GM21825 (cell line): ENCODE data around the gene ANKRD39.

ENCODE experiments used
- ATAC-seq: cut with Tn5 transposase; IDR thresholded peaks from one replicate; pipeline ENCODE4 v1.9.1; 2021; ENCODE audit warnings: mild to moderate bottlenecking, moderate library complexity; ENCODE audit not compliant: unreplicated experiment

Gene ANKRD39

DNA sequence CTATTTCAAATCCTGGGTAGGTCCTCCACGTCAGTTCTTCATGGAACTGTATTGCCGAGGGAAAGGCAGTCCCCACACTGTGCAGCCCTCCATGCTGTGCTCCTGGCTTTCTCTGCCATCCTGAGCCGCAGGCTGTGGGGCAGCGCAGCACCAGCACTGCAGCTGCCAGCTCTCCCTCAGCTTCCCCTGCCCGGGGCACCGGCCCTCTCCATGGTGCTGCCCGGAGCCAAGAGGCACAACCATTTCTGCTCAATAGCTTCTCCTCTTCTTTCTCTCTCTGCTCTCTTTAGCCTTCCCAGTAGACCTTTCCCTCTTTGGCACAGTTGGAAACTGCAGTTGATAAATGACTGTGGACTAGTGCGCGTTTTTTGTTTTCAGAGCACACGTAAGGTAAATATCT lies 26.1 kb downstream of the ANKRD39 start:
- no peak for ATAC-seq

DNA sequence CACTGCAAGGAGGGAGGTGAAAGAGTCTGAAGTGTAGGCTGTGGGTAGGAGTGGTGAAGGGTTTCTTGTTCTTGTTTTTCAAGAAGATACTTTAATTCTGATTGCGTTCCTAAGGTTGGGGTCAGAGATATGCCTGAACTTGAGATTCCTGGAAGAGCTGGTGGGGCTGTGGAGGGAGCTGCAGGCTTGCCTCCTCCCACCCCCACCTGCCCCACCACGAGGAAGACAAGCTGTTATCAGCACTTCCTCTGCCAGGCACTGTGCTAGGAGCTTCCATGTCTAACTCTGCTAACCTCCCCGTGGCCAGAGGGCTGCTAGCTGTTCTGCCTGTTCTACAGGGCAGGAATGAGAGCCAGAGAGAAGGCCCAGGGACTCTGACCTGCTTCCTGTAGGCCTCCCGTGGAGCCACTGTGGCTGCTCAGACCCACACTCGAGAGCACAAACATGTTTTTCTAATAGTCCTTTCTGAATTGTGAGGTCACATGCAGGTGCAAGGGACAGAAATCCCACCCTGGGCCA lies 27.7 kb downstream of the ANKRD39 start:
- no peak for ATAC-seq

DNA sequence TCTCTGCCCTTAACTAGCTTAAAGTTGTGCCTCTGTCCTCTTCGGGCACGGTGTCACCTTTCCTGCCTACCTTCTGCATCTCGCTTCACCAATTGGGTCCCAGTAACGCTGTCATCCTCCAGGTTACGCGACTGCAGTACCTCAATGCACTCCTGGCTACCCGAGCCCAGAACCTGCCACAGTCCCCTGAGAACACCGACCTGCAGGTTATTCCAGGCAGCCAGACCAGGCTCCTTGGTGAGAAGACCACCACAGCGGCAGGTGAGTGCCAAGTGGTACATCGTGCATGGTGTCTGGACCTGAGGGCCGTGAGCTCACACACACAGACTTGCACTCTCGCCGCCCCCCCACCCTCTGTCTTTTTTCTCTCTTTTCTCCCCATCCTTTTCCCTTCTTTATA lies 28.9 kb downstream of the ANKRD39 start:
- ATAC-seq: no peak

GRCh38 chr2:96828436-96828835 lies 29.4 kb downstream of the ANKRD39 start:
- ATAC-seq: no peak

GRCh38 chr2:96826546-96827278 lies 31.1 kb downstream of the ANKRD39 start:
- no peak for ATAC-seq

GRCh38 chr2:96825057-96825456 lies 32.8 kb downstream of the ANKRD39 start:
- no peak for ATAC-seq

DNA sequence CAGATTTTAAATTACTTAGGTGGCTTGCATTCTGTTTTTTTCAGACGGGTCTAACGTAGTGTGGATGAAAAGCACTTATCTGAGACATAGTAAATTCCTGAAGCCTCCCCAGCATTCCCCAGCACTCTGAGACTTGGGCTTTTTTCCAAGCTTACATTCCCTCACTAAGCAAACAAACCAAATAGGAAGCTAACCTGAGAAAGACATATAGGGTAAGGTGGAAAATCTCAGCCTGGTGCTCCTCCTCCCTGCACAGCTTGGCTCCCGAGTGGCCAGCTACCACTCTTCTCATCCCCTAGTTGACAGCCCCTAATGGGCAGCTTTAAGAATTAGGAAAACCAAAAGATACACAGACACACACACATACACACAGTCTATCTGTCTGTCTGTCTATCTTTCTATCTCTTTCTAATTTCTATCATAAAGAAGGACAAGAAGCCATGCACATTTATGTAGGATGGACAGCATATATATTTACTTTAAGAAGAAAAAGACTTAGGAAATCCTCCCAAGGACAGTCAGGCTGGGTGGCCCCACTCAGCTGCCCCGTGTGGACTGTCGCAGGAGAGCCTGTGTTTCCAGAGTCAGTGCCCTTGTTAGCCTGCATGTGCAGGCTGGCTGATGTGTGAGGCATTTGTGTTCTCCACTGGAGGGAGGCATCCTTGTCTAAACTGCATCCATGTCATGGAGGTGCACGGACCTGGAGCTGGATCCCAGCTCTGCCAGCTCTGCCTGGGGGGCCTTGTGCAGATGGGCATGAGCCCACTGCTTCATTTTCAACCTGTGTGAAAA lies 33.5 kb downstream of the ANKRD39 start:
- ATAC-seq: no peak

- ATAC-seq: no peak
These were observed 34.6 kb downstream of the ANKRD39 start for GRCh38 chr2:96823198-96823597.

DNA sequence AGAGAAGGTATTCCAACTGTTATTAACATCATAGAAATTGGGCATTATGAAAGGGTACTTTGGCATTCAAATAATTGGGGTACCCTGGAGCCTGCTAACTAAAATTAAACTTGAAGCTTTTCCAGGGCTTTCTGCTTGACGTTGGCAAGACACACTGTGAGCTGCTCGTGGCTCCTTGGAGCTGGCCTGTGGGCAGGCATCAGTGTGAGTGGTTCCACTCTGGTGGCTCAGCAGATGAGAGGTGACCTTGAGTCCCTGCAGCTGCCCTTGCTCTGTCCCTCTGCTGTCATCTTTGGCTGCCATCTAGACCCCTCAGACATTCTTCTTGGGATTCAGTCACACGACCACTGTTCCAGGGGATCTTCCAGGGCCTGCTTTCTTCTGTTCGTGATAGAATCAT lies 35.0 kb downstream of the ANKRD39 start:
- no peak for ATAC-seq

- no peak for ATAC-seq
These were observed 36.6 kb downstream of the ANKRD39 start for GRCh38 chr2:96821113-96821675.

DNA sequence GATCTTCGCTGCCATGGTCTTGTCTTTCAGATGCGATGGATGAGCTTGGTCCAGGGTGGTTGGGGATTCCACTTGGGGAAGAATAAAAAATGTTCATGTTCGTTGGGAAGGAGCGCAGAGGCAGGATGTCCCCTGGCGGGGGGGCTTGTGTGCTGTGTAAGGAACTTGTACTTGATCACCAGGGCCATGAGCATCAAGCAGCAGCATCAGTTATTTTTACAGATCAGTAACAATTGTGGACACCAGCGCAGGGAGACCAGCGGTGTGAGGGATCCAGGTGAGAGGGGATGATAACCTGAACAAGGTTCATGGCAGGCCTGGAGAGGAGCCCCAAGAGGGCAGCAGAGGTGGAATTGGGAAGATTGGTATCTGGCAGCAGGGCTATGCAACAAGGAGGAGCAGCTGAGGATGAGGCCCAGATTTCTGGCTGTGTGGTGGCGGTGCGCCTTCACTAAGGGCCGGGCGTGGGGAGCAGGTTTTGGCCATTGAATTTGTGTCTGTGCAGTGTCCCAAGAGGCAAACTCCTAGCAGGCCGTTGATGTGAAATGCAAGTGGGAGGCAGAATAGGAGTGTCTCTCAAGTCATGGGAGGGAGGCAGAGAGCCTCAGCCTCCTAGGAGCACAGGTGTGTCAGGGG lies 37.8 kb downstream of the ANKRD39 start:
- no peak for ATAC-seq

- ATAC-seq: no peak
These were observed 38.5 kb downstream of the ANKRD39 start for GRCh38 chr2:96819128-96819875.

- no peak for ATAC-seq
These were observed 39.9 kb downstream of the ANKRD39 start for GRCh38 chr2:96817882-96818281.

GRCh38 chr2:96816836-96817702 lies 40.7 kb downstream of the ANKRD39 start:
- ATAC-seq: peak; percentile 2

GRCh38 chr2:96816127-96816835 lies 41.5 kb downstream of the ANKRD39 start, which contains the start of gene CNNM3:
TSS of gene CNNM3 (plus strand) at chr2:96816268. CDS start at chr2:96816278, 10 bp downstream.
- peak; percentile 81 for ATAC-seq

GRCh38 chr2:96815326-96816126 lies 42.3 kb downstream of the ANKRD39 start:
- no peak for ATAC-seq

DNA sequence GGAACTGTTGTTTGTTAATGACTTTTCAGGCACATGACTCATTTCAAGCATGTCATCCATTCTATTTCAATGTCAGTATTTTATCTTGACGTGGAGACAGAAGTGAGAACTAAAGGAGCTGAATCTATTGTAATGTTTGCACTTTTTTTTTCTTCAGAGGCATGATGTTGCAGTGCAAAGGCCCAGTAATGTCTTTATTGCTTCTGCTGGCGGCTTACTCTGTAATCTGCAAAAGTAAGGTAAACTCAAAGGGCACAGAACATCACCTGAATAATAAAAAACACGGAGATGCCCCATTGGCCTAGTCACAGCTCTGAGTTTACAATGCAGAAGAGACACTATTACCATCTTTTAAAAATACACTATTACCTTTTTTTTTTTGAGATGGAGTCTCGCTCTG lies 44.2 kb downstream of the ANKRD39 start:
- ATAC-seq: no peak

- ATAC-seq: no peak
These were observed 45.9 kb downstream of the ANKRD39 start for GRCh38 chr2:96811917-96812316.
